Rectal smooth muscle tissue (tissue), 1 donor: ENCODE results near the gene SLC26A2.

Experiments
- H3K27ac ChIP-seq: one replicate; pipeline ENCODE4 v1.7.0; 2013; ENCODE audit warnings: low read depth, low read length, inconsistent platforms
- H3K27me3 ChIP-seq: one replicate; pipeline ENCODE4 v1.7.0; 2013; ENCODE audit warnings: low read length; ENCODE audit not compliant: control insufficient read depth, insufficient read depth
- H3K36me3 ChIP-seq: one replicate; pipeline ENCODE4 v1.7.0; 2013; ENCODE audit warnings: low read length; ENCODE audit not compliant: control insufficient read depth, insufficient read depth
- H3K4me1 ChIP-seq: one replicate; pipeline ENCODE4 v1.7.0; 2013; ENCODE audit warnings: low read length; ENCODE audit not compliant: control insufficient read depth, insufficient read depth
- H3K4me3 ChIP-seq: one replicate; pipeline ENCODE4 v1.7.0; 2013; ENCODE audit warnings: low read length
- H3K9ac ChIP-seq: one replicate; pipeline ENCODE4 v1.7.0; 2013; ENCODE audit warnings: low read length

The SLC26A2 gene

DNA sequence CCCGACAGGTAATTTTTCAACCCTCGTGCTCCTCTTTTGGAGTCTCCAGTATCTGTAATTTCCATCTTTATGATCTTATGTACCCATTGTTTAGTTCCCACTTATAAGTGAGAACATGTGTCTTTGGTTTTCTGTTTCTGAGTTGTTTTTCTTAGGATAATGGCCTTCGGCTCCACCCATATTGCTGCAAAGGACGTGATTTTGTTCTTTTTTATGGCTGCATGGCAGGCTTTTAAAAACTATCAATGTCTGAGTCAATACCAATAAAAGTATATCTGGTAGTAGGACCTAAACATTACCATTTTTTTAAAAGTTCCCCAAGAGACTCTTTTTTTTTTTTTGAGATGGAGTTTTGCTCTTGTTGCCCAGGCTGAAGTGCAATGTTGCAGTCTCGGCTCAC, 3.9 kb upstream of the SLC26A2 start:
- Histone ChIP-seq H3K27me3 (no peaks in the 10 kb centered on the region), H3K36me3 (no peaks in the 10 kb centered on the region), H3K9ac (no peak overlapping the region), H3K4me3 (no peak overlapping the region), H3K4me1 (peaks cover 6% of the 10 kb centered on the region), H3K27ac (no peak overlapping the region)

GRCh38 chr5:149957855-149958254, 2.7 kb upstream of the SLC26A2 start:
- Histone ChIP-seq H3K4me3 (no peak overlapping the region), H3K27ac (no peak overlapping the region), H3K36me3 (no peaks in the 10 kb centered on the region), H3K9ac (no peak overlapping the region), H3K4me1 (peaks cover 6% of the 10 kb centered on the region), H3K27me3 (no peaks in the 10 kb centered on the region)

- H3K9ac ChIP-seq = peak overlapping the region; percentile 83
- no peaks in the 10 kb centered on the region for H3K36me3 ChIP-seq
- H3K4me3 ChIP-seq = peak overlapping the region; percentile 77
- peaks cover 6% of the 10 kb centered on the region for H3K4me1 ChIP-seq
- peak overlapping the region; percentile 91 for H3K27ac ChIP-seq
- no peaks in the 10 kb centered on the region for H3K27me3 ChIP-seq
Measured at GRCh38 chr5:149959406-149960236, 937 bp upstream of the SLC26A2 start.

DNA sequence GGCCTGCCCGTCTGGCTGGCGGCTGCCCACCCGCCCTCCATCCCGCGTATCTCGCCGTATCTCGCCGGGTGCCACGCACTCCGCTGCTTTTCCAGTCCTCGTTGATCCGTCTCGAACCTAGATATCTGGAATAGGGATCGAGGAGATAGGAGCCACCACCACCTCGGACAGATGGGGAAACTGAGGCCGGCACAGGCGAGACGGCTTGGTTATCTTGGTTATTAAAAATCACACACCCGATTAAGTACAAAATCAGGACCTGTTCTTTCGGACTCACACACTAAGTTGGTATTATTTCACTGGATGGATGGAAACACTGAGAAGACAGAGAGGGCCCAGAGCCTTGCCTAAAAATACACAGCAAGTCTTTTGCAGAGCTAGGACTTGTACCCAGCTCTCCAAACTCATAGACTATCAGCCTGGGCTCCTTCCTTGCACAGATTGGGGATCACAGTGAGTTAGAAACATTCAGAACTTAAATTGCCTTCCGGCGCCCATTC, 678 bp downstream of the SLC26A2 start:
- H3K4me3 ChIP-seq = peak overlapping the region; percentile 76
- H3K9ac ChIP-seq = peak overlapping the region; percentile 58
- peaks cover 6% of the 10 kb centered on the region for H3K4me1 ChIP-seq
- H3K36me3 ChIP-seq = no peaks in the 10 kb centered on the region
- H3K27ac ChIP-seq = peak overlapping the region; percentile 91
- no peaks in the 10 kb centered on the region for H3K27me3 ChIP-seq

DNA sequence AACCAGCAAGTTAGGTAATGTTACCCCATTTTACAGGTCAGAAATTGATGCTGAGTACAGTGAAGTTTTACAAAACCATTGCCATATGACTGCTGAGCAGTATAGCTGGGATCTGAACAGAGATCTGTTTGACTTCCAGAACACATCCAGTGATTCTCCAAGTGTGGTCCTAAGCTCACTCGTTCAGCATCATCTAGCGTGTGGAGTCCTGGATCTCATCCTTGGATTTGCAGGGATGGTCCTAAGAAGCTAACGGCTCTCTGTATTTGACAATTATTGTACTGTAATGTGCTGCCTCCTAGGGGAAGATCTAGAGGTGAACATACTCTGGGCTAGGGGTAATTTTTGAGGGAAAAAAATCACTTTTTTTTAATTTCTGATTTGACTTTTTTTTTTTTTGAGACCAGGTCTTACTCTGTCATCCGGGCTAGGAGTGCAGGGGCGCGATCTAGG, 1.4 kb downstream of the SLC26A2 start:
- Histone ChIP-seq H3K4me3 (peak overlapping the region; percentile 76), H3K36me3 (no peaks in the 10 kb centered on the region), H3K27ac (no peak overlapping the region), H3K9ac (no peak overlapping the region), H3K27me3 (no peaks in the 10 kb centered on the region), H3K4me1 (peaks cover 6% of the 10 kb centered on the region)

GRCh38 chr5:149962601-149963300, 2.2 kb downstream of the SLC26A2 start:
- no peak overlapping the region for H3K27ac ChIP-seq

DNA sequence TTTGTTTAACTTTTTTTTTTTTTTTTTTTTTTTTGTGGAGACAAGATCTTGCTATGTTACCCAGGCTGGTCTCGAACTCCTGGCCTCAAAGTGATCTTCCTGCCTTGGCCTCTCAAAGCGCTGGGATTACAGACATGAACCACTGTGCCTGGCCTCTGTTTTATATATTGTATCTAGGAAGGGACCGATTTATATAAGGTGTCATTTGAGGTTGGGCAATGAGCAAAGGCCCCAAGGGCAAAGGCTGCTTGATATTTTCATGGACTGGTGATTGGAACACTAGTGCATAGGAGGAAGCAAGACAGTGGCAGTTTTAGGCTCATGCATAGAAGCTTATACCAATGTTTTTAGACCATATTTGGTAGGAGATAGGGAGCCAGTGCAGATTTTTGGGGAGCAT, 3.2 kb downstream of the SLC26A2 start:
- no peak overlapping the region for H3K9ac ChIP-seq
- H3K36me3 ChIP-seq = no peaks in the 10 kb centered on the region
- H3K4me1 ChIP-seq = peaks cover 6% of the 10 kb centered on the region
- peak overlapping the region; percentile 2 for H3K4me3 ChIP-seq
- no peaks in the 10 kb centered on the region for H3K27me3 ChIP-seq
- H3K27ac ChIP-seq = no peak overlapping the region

More at GRCh38 chr5:149962601-149963300, 2.2 kb downstream of the SLC26A2 start:
- H3K36me3 ChIP-seq = no peaks in the 10 kb centered on the region
- H3K4me3 ChIP-seq = peak overlapping the region; percentile 76
- peaks cover 6% of the 10 kb centered on the region for H3K4me1 ChIP-seq
- no peak overlapping the region for H3K9ac ChIP-seq
- no peaks in the 10 kb centered on the region for H3K27me3 ChIP-seq

GRCh38 chr5:149966946-149967345, 6.4 kb downstream of the SLC26A2 start:
- Histone ChIP-seq H3K27me3 (no peaks in the 10 kb centered on the region), H3K9ac (no peak overlapping the region), H3K36me3 (no peaks in the 10 kb centered on the region), H3K27ac (no peak overlapping the region), H3K4me3 (no peak overlapping the region), H3K4me1 (no peaks in the 10 kb centered on the region)

DNA sequence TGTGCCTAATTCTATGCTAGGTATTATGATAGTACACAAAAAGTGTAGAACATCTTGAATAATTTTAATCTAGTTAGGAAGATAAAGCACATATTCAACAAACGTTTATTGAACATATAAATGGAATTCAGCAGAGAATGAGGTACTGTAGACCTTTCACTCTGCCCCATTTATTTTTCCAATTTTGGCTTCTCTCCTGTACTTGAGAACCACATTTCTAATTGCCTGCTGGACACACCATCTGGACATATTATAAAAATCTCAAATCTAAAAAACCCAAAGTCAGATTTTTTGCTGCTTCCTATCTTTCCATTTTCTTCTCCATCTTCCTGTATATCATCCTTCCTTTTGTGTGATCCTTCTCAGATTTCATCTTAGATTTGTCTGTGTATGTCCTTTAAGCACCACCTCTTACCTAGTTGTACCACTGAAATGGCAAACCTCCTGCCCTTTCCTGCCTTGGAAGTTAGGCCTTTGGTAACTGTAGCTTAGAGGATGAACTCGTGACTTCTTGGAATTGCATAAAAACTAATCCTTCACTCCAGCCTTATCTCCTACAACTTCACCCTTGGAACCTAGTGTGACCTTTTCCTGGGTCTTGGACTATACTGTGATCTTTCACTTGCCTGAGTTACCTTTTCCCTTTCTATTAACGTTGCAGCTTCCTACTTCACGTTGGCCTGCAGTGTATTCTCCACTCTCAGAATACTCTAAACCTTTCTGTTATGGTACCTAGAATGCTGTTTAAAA, 8.8 kb downstream of the SLC26A2 start:
- Histone ChIP-seq H3K27ac (no peak overlapping the region), H3K4me3 (no peak overlapping the region), H3K9ac (no peak overlapping the region), H3K4me1 (no peaks in the 10 kb centered on the region), H3K27me3 (no peaks in the 10 kb centered on the region), H3K36me3 (no peaks in the 10 kb centered on the region)

- Histone ChIP-seq H3K4me1 (no peaks in the 10 kb centered on the region), H3K9ac (no peak overlapping the region), H3K27ac (no peak overlapping the region), H3K27me3 (no peaks in the 10 kb centered on the region), H3K36me3 (peaks cover 6% of the 10 kb centered on the region), H3K4me3 (no peak overlapping the region)
Measured at GRCh38 chr5:149975409-149975808, 14.9 kb downstream of the SLC26A2 start.

- H3K27ac ChIP-seq = no peak overlapping the region
- no peak overlapping the region for H3K9ac ChIP-seq
- no peak overlapping the region for H3K4me3 ChIP-seq
- no peaks in the 10 kb centered on the region for H3K4me1 ChIP-seq
- peaks cover 9% of the 10 kb centered on the region for H3K36me3 ChIP-seq
- no peaks in the 10 kb centered on the region for H3K27me3 ChIP-seq
Measured at GRCh38 chr5:149979896-149980295, 19.3 kb downstream of the SLC26A2 start.

DNA sequence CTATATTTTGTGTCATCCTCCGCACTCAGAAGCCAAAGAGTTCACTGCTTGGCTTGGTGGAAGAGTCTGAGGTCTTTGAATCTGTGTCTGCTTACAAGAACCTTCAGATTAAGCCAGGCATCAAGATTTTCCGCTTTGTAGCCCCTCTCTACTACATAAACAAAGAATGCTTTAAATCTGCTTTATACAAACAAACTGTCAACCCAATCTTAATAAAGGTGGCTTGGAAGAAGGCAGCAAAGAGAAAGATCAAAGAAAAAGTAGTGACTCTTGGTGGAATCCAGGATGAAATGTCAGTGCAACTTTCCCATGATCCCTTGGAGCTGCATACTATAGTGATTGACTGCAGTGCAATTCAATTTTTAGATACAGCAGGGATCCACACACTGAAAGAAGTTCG, 20.6 kb downstream of the SLC26A2 start:
- Histone ChIP-seq H3K4me1 (no peaks in the 10 kb centered on the region), H3K27me3 (no peaks in the 10 kb centered on the region), H3K4me3 (no peak overlapping the region), H3K27ac (peak overlapping the region; percentile 42), H3K36me3 (peaks cover 9% of the 10 kb centered on the region), H3K9ac (no peak overlapping the region)
